ENCODE results near the gene PRPF38A. TPM values are rescaled to one million over a fixed set of nuclear protein-coding genes. Genes with fewer than 3 reads are reported as not detected.

Gene PRPF38A
- total and polyA plus RNA-seq, 4 donors, result 13.6 to 37.9 (median 27.6) TPM

DNA sequence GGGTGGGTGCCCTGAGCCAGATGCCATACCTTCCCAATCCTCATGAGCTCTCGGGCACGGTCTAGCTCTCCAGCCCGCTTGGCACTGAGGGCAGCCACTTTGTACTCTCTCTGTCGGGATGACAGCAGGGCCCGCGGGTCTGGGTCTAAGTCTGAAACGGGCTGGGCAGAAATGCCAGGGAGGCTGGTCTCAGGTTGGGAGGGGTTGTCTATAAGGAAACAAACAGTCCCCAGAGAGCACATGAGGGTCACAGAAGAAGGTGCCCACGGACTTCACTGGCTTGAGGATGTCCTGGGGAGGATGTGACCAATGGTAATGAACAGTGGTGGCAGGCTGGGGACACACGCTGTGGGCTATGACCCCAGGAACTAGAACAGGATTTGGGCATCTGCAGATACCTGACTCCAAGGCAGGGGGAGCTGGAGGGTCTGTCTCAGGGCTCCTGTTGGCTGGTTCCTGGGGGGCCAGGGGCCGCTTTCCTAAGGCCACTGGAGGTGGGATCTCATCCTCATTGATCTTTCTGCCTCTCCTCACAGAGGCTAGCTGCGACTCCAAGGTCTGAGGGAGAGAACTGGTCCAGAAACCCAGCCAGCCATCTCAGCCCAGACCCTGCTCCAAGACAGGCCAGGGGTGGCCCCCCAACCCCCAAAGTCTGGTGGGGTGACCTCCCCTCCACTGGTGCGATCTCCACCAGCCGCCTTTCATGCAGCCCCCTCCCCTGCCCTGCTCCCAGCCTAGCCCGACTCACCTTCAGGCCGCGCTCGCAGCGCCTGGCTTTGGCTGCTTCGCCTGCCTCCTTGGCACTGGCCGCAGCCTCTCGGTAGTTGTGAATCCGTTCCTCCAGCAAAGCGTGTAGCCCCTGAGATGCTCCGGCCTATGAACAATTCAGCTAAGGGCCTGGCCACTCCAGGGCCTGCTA lies 44.5 kb upstream of the PRPF38A start:
- TF ChIP-seq CTCF (IDR thresholded peaks at IDR 0.05; ENCODE audit: control extremely low read depth, extremely low read depth), result no peak
- H3K4me1 ChIP-seq (ENCODE audit: control insufficient read depth in 5 of 5, insufficient read depth in 5 of 5, low read length in 5 of 5), result peaks cover 0 to 6% (median 5%) of the 10 kb centered on the region in 5 donors
- peaks cover 43 to 74% (median 55%) of the 10 kb centered on the region in 4 donors for H3K36me3 ChIP-seq (ENCODE audit: control insufficient read depth in 4 of 4, insufficient read depth in 4 of 4, low read length in 4 of 4)
- DNase-seq, result no peak
- WGBS, 2 donors, result 96 to 98% methylated on average over 24 of the region's 24 CpGs
- H3K9ac ChIP-seq (ENCODE audit: insufficient read depth in 1 of 2, low read length in 2 of 2), result no peak overlapping the region
- no peaks in the 10 kb centered on the region for H3K9me3 ChIP-seq (ENCODE audit: control insufficient read depth in 4 of 4, insufficient read depth in 3 of 4, low read length in 3 of 4)
- H3K27ac ChIP-seq (ENCODE audit: low read depth in 1 of 2, low read length in 1 of 2), result no peak overlapping the region
- ATAC-seq (ENCODE audit: insufficient read depth, low FRiP score), result no peak
- no peaks in the 10 kb centered on the region for H3K27me3 ChIP-seq (ENCODE audit: control insufficient read depth in 3 of 3, insufficient read depth in 3 of 3, low read length in 2 of 3)
- no peak overlapping the region for H3K4me3 ChIP-seq

DNA sequence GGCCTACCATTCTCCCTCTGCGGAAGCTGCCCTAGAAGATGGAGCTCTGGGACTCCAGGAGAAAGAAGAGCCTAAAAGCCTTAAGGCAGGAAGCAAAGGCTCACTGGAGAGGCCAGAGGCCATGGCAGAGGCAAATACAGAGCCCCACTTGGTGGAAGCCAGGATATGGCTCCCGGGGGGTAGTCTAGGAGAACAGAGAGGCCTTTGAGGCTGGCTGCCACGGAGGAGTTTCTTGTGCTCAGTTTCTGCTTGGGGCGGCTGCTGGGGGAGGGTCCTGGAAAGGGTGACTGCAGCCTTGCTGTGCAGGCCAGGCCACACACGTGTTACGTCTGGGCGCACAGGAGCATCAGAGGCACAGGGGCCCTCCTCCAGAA lies 43.8 kb upstream of the PRPF38A start:
- WGBS, 2 donors, result 97 to 100% methylated on average over 6 to 7 of the region's 7 CpGs
- ATAC-seq (ENCODE audit: insufficient read depth, low FRiP score) (no peak), DNase-seq (no peak)
- TF ChIP-seq CTCF (IDR thresholded peaks at IDR 0.05; ENCODE audit: control extremely low read depth, extremely low read depth), result no peak
- H3K9ac ChIP-seq (ENCODE audit: insufficient read depth in 1 of 2, low read length in 2 of 2), result no peak overlapping the region
- H3K27ac ChIP-seq (ENCODE audit: low read depth in 1 of 2, low read length in 1 of 2), result no peak overlapping the region
- H3K36me3 ChIP-seq (ENCODE audit: control insufficient read depth in 4 of 4, insufficient read depth in 4 of 4, low read length in 4 of 4), result peaks cover 43 to 68% (median 49%) of the 10 kb centered on the region in 4 donors
- H3K9me3 ChIP-seq (ENCODE audit: control insufficient read depth in 4 of 4, insufficient read depth in 3 of 4, low read length in 3 of 4), result no peaks in the 10 kb centered on the region
- H3K27me3 ChIP-seq (ENCODE audit: control insufficient read depth in 3 of 3, insufficient read depth in 3 of 3, low read length in 2 of 3), result no peaks in the 10 kb centered on the region
- H3K4me1 ChIP-seq (ENCODE audit: control insufficient read depth in 5 of 5, insufficient read depth in 5 of 5, low read length in 5 of 5), result peaks cover 0 to 11% (median 5%) of the 10 kb centered on the region in 5 donors
- no peak overlapping the region for H3K4me3 ChIP-seq

DNA sequence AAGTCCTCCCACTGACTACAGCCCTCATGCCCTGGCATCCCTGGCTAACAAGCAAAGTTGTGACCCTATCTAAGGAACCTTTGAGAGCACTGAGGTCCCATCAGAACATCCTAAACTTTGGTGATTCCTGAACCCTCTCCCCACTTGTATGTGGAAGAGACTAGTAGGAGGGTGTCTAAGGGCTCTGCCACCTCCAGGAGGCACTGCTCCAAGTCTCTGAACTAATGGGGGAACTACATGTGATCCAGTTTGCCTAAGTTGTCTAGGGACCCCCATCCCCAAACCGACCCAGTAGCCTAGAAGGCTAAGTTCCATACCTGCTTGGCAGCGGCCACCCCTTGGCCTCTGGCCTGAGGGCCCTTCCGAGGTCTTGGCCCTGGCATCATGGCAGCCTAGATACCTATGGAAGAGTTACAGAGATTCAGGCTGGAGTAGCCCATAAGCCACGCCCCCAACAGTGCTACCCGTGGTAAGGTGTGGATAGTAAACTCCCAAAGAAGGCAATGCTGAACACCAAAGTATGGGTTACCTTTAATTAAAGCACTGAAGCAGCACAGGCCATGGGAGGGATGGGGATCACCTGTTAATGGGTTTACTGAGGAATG lies 40.1 kb upstream of the PRPF38A start:
- Histone ChIP-seq H3K27me3 (ENCODE audit: control insufficient read depth in 3 of 3, insufficient read depth in 3 of 3, low read length in 2 of 3) (peaks cover 0 to 6% (median 0%) of the 10 kb centered on the region in 3 donors), H3K4me1 (ENCODE audit: control insufficient read depth in 5 of 5, insufficient read depth in 5 of 5, low read length in 5 of 5) (peaks cover 0 to 15% (median 5%) of the 10 kb centered on the region in 5 donors), H3K36me3 (ENCODE audit: control insufficient read depth in 4 of 4, insufficient read depth in 4 of 4, low read length in 4 of 4) (peaks cover 18 to 31% (median 27%) of the 10 kb centered on the region in 4 donors), H3K9me3 (ENCODE audit: control insufficient read depth in 4 of 4, insufficient read depth in 3 of 4, low read length in 3 of 4) (no peaks in the 10 kb centered on the region), H3K27ac (ENCODE audit: low read depth in 1 of 2, low read length in 1 of 2) (peak overlapping the region in 1 of 2 donors; percentile 26), H3K4me3 (no peak overlapping the region), H3K9ac (ENCODE audit: insufficient read depth in 1 of 2, low read length in 2 of 2) (peak overlapping the region in 1 of 2 donors; percentile 81)
- no peak for TF ChIP-seq CTCF (IDR thresholded peaks at IDR 0.05; ENCODE audit: control extremely low read depth, extremely low read depth)
- DNase-seq (no peak), ATAC-seq (ENCODE audit: insufficient read depth, low FRiP score) (no peak)
- 83 to 88% methylated on average over 5 of the region's 5 CpGs for WGBS, 2 donors
